ENCODE data around the gene WDR83.
A peak's percentile ranks its signal among the peaks of the same experiment; 100 is the strongest.

The WDR83 gene

GRCh38 chr19:12715929-12716328 is 49.3 kb downstream of the WDR83 start:
- POLR2A ChIA-PET: no interaction called here
- TF ChIP-seq ZNF335 (tag by site-specific recombination; conservative IDR thresholded peaks at IDR 0.05) (no peak), ZNF121 (tag by site-specific recombination; IDR thresholded peaks at IDR 0.05) (peak; percentile 93)
- Histone ChIP-seq H3K4me3 (ENCODE audit: low read depth, low read length) (no peak overlapping the region), H3K27ac (ENCODE audit: extremely low read depth, low read depth, low read length) (no peak overlapping the region), H3K4me1 (ENCODE audit: control insufficient read depth, insufficient read depth, low read length) (no peaks in the 10 kb centered on the region), H3K36me3 (ENCODE audit: control insufficient read depth in 2 of 2, insufficient read depth in 1 of 2, low read length in 2 of 2) (peaks cover 49 to 93% of the 10 kb centered on the region in 2 experiments), H3K9me3 (ENCODE audit: control insufficient read depth, insufficient read depth, low read depth, low read length) (no peaks in the 10 kb centered on the region)
- CTCF ChIA-PET: interaction anchor here (0.8 to 3.4 kb wide), 7 partner anchors 18 to 84 kb away, joined by 3 to 15 read pairs (median 5); no protein-coding TSS in a partner anchor

- peak overlapping the region; percentile 97 for H3K27ac ChIP-seq (ENCODE audit: extremely low read depth, low read depth, low read length)
- ChIA-PET CTCF (interaction anchor here (0.6 to 1.4 kb wide), 8 partner anchors 28 to 78 kb away, joined by 3 to 5 read pairs (median 4); no protein-coding TSS in a partner anchor), POLR2A (interaction anchor here (0.5 to 5.1 kb wide), 2 partner anchors 11 to 15 kb away, joined by 5 to 89 read pairs; partner anchors contain the start of genes GET3 and TRIR)
- TF ChIP-seq ZNF830 (tag by site-specific recombination; IDR thresholded peaks at IDR 0.05; ENCODE audit: low read depth) (no peak), ZNF121 (tag by site-specific recombination; IDR thresholded peaks at IDR 0.05) (peak; percentile 92), ZNF423 (tag by site-specific recombination; IDR thresholded peaks at IDR 0.05) (no peak), ZNF768 (tag by site-specific recombination; IDR thresholded peaks at IDR 0.05) (no peak)
- H3K4me1 ChIP-seq (ENCODE audit: control insufficient read depth, insufficient read depth, low read length): no peaks in the 10 kb centered on the region
- H3K9me3 ChIP-seq (ENCODE audit: control insufficient read depth, insufficient read depth, low read depth, low read length): no peaks in the 10 kb centered on the region
- H3K4me3 ChIP-seq (ENCODE audit: low read depth, low read length): peak overlapping the region; percentile 79
- H3K36me3 ChIP-seq (ENCODE audit: control insufficient read depth in 2 of 2, insufficient read depth in 1 of 2, low read length in 2 of 2): peaks cover 28 to 53% of the 10 kb centered on the region in 2 experiments
Observed at GRCh38 chr19:12720296-12720695, 53.7 kb downstream of the WDR83 start.

GRCh38 chr19:12720851-12721655 is 54.4 kb downstream of the WDR83 start:
- CTCF ChIA-PET: interaction anchor here (0.6 to 3.3 kb wide), 7 partner anchors 12 to 338 kb away, joined by 3 to 19 read pairs (median 4); partner anchors contain the start of gene TRIR
- no peaks in the 10 kb centered on the region for H3K9me3 ChIP-seq (ENCODE audit: control insufficient read depth, insufficient read depth, low read depth, low read length)
- POLR2A ChIA-PET: interaction anchor here (0.5 to 5.1 kb wide), 6 partner anchors 11 to 88 kb away, joined by 3 to 89 read pairs (median 4); partner anchors contain the start of genes GET3, JUNB and TRIR
- peak overlapping the region; percentile 79 for H3K4me3 ChIP-seq (ENCODE audit: low read depth, low read length)
- H3K4me1 ChIP-seq (ENCODE audit: control insufficient read depth, insufficient read depth, low read length): no peaks in the 10 kb centered on the region
- H3K27ac ChIP-seq (ENCODE audit: extremely low read depth, low read depth, low read length): peak overlapping the region; percentile 97
- peaks cover 27 to 45% of the 10 kb centered on the region in 2 experiments for H3K36me3 ChIP-seq (ENCODE audit: control insufficient read depth in 2 of 2, insufficient read depth in 1 of 2, low read length in 2 of 2)
- TF ChIP-seq ZNF501 (tag by site-specific recombination; IDR thresholded peaks at IDR 0.05) (no peak), ZBTB26 (tag by site-specific recombination; optimal IDR thresholded peaks at IDR 0.05) (peak; percentile 92), ZFHX2 (tag by site-specific recombination; conservative IDR thresholded peaks at IDR 0.05) (peak; percentile 61; the same call in 1 of the 2 replicates), ZEB2 (tag by site-specific recombination; IDR thresholded peaks at IDR 0.05) (peak; percentile 12; the same call in 1 of the 2 replicates), WT1 (tag by site-specific recombination; IDR thresholded peaks at IDR 0.05) (no peak), ZNF513 (tag by site-specific recombination; IDR thresholded peaks at IDR 0.05) (no peak), ZIC2 (tag by site-specific recombination; IDR thresholded peaks at IDR 0.05) (no peak), ZNF366 (tag by site-specific recombination; conservative IDR thresholded peaks at IDR 0.05) (no peak), INSM2 (tag by site-specific recombination; IDR thresholded peaks at IDR 0.05) (no peak), ZNF214 (tag by site-specific recombination; IDR thresholded peaks at IDR 0.05; ENCODE audit: borderline replicate concordance) (no peak), ZNF10 (tag by site-specific recombination; IDR thresholded peaks at IDR 0.05) (no peak), ZNF623 (tag by site-specific recombination; IDR thresholded peaks at IDR 0.05) (no peak), ZNF473 (tag by site-specific recombination; IDR thresholded peaks at IDR 0.05) (no peak), ZSCAN30 (tag by site-specific recombination; IDR thresholded peaks at IDR 0.05) (no peak), SCRT2 (tag by site-specific recombination; IDR thresholded peaks at IDR 0.05) (no peak), ZNF16 (tag by site-specific recombination; IDR thresholded peaks at IDR 0.05; ENCODE audit: low read depth) (no peak), ZNF157 (tag by site-specific recombination; IDR thresholded peaks at IDR 0.05) (no peak), ZBTB49 (tag by site-specific recombination; IDR thresholded peaks at IDR 0.05; ENCODE audit: low read depth) (no peak), ZNF146 (tag by site-specific recombination; IDR thresholded peaks at IDR 0.05) (no peak)

All from HEK293 (cell line).